Epithelial cell of esophagus (primary cell): ENCODE results near the gene TBC1D17.
A peak's percentile ranks its signal among the peaks of the same experiment; 100 is the strongest.

Experiments used
- DNase-seq: peaks from one replicate; pipeline ENCODE4 v3.0.0; 2010; ENCODE audit warnings: low read depth
- H3K4me3 ChIP-seq: 2 replicates; pipeline ENCODE4 v1.5.1; 2011; ENCODE audit warnings: mild to moderate bottlenecking, low read length, control low read depth
- CTCF ChIP-seq: IDR thresholded peaks from 2 replicates; pipeline ENCODE4 v1.5.1; 2011; ENCODE audit warnings: low read depth, mild to moderate bottlenecking, low read length, control low read depth, inconsistent platforms; ENCODE audit not compliant: insufficient read depth; ENCODE audit errors: missing control alignments

Gene TBC1D17

GRCh38 chr19:49929611-49930482 is 52.3 kb downstream of the TBC1D17 start:
- TF ChIP-seq CTCF = no peak
- H3K4me3 ChIP-seq = peak overlapping the region; percentile 91
- peak; percentile 94 for DNase-seq

GRCh38 chr19:49930483-49931011 is 53.0 kb downstream of the TBC1D17 start:
- no peak for TF ChIP-seq CTCF
- no peak for DNase-seq
- H3K4me3 ChIP-seq = no peak overlapping the region

- H3K4me3 ChIP-seq = no peak overlapping the region
- TF ChIP-seq CTCF = no peak
- no peak for DNase-seq
Observed at GRCh38 chr19:49931293-49932040, 54.0 kb downstream of the TBC1D17 start.

GRCh38 chr19:49932041-49932451 is 54.5 kb downstream of the TBC1D17 start:
- no peak overlapping the region for H3K4me3 ChIP-seq
- DNase-seq = peak; percentile 93
- TF ChIP-seq CTCF = no peak

- no peak for TF ChIP-seq CTCF
- no peak for DNase-seq
- H3K4me3 ChIP-seq = no peak overlapping the region
Observed at GRCh38 chr19:49932731-49933131, 55.2 kb downstream of the TBC1D17 start.

- no peak for DNase-seq
- no peak for TF ChIP-seq CTCF
- no peak overlapping the region for H3K4me3 ChIP-seq
Observed at GRCh38 chr19:49933643-49934042, 56.1 kb downstream of the TBC1D17 start.
